ENCODE data around the gene ELF2.

DNA sequence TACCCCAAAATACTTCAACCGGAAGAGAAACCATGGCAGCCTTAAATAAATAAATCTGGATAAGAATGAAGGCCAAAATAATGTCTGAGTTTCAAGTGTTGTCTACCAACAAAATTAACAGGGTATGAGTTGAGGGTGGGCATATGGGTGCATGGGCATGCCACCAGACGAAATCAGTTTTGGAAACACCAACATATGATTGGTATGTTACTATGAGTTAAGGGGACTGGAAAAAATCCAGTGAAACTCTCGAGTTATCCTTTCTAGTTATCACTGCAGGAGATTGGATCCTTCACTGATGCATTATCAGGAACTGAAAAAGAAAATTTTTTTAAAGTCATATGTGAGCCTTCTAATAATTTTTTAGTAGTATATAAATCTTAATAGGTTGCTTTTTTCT lies 129.0 kb downstream of the ELF2 start:
- TF ChIP-seq, protein P1, sequence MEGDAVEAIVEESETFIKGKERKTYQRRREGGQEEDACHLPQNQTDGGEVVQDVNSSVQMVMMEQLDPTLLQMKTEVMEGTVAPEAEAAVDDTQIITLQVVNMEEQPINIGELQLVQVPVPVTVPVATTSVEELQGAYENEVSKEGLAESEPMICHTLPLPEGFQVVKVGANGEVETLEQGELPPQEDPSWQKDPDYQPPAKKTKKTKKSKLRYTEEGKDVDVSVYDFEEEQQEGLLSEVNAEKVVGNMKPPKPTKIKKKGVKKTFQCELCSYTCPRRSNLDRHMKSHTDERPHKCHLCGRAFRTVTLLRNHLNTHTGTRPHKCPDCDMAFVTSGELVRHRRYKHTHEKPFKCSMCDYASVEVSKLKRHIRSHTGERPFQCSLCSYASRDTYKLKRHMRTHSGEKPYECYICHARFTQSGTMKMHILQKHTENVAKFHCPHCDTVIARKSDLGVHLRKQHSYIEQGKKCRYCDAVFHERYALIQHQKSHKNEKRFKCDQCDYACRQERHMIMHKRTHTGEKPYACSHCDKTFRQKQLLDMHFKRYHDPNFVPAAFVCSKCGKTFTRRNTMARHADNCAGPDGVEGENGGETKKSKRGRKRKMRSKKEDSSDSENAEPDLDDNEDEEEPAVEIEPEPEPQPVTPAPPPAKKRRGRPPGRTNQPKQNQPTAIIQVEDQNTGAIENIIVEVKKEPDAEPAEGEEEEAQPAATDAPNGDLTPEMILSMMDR (IDR thresholded peaks at IDR 0.05), result no peak
- TF ChIP-seq POLR2AphosphoS5 (IDR thresholded peaks at IDR 0.05), result no peak
- TF ChIP-seq EP300 (IDR thresholded peaks at IDR 0.05), result no peak
- TF ChIP-seq POLR2A (IDR thresholded peaks at IDR 0.05), result no peak

Data from suprapubic skin (tissue), 4 donors.